Astrocyte (in vitro differentiated cells and primary cell): ENCODE results near the gene SUFU.

Experiments used
- EZH2 ChIP-seq: IDR thresholded peaks from 2 replicates; pipeline ENCODE4 v1.6.1; 2012; ENCODE audit warnings: mild to moderate bottlenecking, low read length, inconsistent platforms; ENCODE audit not compliant: insufficient read depth
- TF ChIP-seq, protein P1 (sequence below): IDR thresholded peaks from 2 replicates; pipeline ENCODE4 v1.5.1; 2011; ENCODE audit warnings: low read depth, mild to moderate bottlenecking, inconsistent platforms, low read length, moderate library complexity; ENCODE audit not compliant: insufficient read depth

GRCh38 chr10:102461187-102462054, 42.4 kb upstream of the SUFU start:
- TF ChIP-seq, protein P1, sequence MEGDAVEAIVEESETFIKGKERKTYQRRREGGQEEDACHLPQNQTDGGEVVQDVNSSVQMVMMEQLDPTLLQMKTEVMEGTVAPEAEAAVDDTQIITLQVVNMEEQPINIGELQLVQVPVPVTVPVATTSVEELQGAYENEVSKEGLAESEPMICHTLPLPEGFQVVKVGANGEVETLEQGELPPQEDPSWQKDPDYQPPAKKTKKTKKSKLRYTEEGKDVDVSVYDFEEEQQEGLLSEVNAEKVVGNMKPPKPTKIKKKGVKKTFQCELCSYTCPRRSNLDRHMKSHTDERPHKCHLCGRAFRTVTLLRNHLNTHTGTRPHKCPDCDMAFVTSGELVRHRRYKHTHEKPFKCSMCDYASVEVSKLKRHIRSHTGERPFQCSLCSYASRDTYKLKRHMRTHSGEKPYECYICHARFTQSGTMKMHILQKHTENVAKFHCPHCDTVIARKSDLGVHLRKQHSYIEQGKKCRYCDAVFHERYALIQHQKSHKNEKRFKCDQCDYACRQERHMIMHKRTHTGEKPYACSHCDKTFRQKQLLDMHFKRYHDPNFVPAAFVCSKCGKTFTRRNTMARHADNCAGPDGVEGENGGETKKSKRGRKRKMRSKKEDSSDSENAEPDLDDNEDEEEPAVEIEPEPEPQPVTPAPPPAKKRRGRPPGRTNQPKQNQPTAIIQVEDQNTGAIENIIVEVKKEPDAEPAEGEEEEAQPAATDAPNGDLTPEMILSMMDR, result no peak
- TF ChIP-seq EZH2, result no peak
